IMR-90 (cell line): Measurements from ENCODE around the gene PRKAR1B. TPM values are rescaled to one million over a fixed set of nuclear protein-coding genes. Genes with fewer than 3 reads are reported as not detected.

Experiments
- ATAC-seq: fragments of 200-7000 bp; cut with Tn5 transposase; 2 replicates; pipeline ENCODE4 v1.9.1; 2020; ENCODE audit warnings: low read depth, mild to moderate bottlenecking, moderate library complexity
- BruUV-seq: library from RNA; stranded (reverse); fragments of 400-500 nt; replicated peaks from 2 replicates; lab custom pipeline; 2021; lab: Mats Ljungman, UMichigan
- CTCF ChIA-PET: fragments of 300-600 bp; formaldehyde crosslinking; extraction: SDS; loops from one replicate; lab custom pipeline; 2021; ENCODE audit warnings: antibody characterized with exemption; lab: Yijun Ruan, JAX
- POLR2A ChIA-PET: fragments of 300-600 bp; sonication (Branson Sonifier 250); formaldehyde crosslinking; loops from one replicate; lab custom pipeline; 2022; ENCODE audit warnings: antibody characterized with exemption; ENCODE audit not compliant: unreplicated experiment; lab: Charles Lee
- DNase-seq: peaks from one replicate; pipeline ENCODE4 v3.0.0; 2013
- H2AFZ ChIP-seq: replicated peaks from 2 replicates; pipeline ENCODE3; 2013; ENCODE audit warnings: low read length, mild to moderate bottlenecking; ENCODE audit not compliant: poor library complexity
- H2AK5ac ChIP-seq: 2 replicates; pipeline ENCODE4 v1.6.1; 2013; ENCODE audit warnings: low read depth, low read length, inconsistent platforms
- H2AK9ac ChIP-seq: replicated peaks from 2 replicates; pipeline ENCODE3; 2013; ENCODE audit warnings: mild to moderate bottlenecking, low read depth, low read length, moderate library complexity; ENCODE audit not compliant: poor library complexity
- H2BK120ac ChIP-seq: 2 replicates; pipeline ENCODE4 v1.6.1; 2013; ENCODE audit warnings: low read depth, low read length, inconsistent platforms
- H2BK15ac ChIP-seq: 3 replicates; pipeline ENCODE4 v1.6.1; 2013; ENCODE audit warnings: low read depth, low read length, inconsistent platforms
- H2BK20ac ChIP-seq: 2 replicates; pipeline ENCODE4 v1.6.1; 2013; ENCODE audit warnings: low read depth, mild to moderate bottlenecking, inconsistent platforms, low read length, moderate library complexity
- H2BK5ac ChIP-seq: 2 replicates; pipeline ENCODE4 v1.6.1; 2013; ENCODE audit warnings: mild to moderate bottlenecking, low read depth, low read length, inconsistent platforms; ENCODE audit not compliant: poor library complexity, severe bottlenecking
- H3K14ac ChIP-seq: replicated peaks from 2 replicates; pipeline ENCODE4 v1.6.1; 2013; ENCODE audit warnings: low read depth, low read length, inconsistent platforms
- H3K18ac ChIP-seq: 2 replicates; pipeline ENCODE4 v1.6.1; 2013; ENCODE audit warnings: low read depth, low read length, control low read depth
- H3K23ac ChIP-seq: 2 replicates; pipeline ENCODE4 v1.6.1; 2013; ENCODE audit warnings: low read depth, low read length, inconsistent platforms
- H3K27ac ChIP-seq: 2 replicates; pipeline ENCODE4 v1.5.1; 2013; ENCODE audit warnings: mild to moderate bottlenecking, control low read depth, low read length; ENCODE audit not compliant: insufficient read depth
- H3K27me3 ChIP-seq: 2 replicates; pipeline ENCODE4 v1.6.1; 2013; ENCODE audit warnings: low read length; ENCODE audit not compliant: control insufficient read depth, insufficient read depth
- H3K36me3 ChIP-seq: 2 replicates; pipeline ENCODE4 v1.6.1; 2013; ENCODE audit warnings: low read length, mixed read lengths; ENCODE audit not compliant: control insufficient read depth, insufficient read depth
- H3K4ac ChIP-seq: 2 replicates; pipeline ENCODE4 v1.6.1; 2013; ENCODE audit warnings: low read depth, low read length, inconsistent platforms
- H3K4me1 ChIP-seq: 2 replicates; pipeline ENCODE4 v1.6.1; 2013; ENCODE audit warnings: low read length, mixed read lengths; ENCODE audit not compliant: control insufficient read depth, insufficient read depth
- H3K4me2 ChIP-seq: 2 replicates; pipeline ENCODE4 v1.6.1; 2013; ENCODE audit warnings: low read depth, mild to moderate bottlenecking, control low read depth, low read length, moderate library complexity
- H3K4me3 ChIP-seq: 2 replicates; pipeline ENCODE4 v1.5.1; 2013; ENCODE audit warnings: low read depth, mild to moderate bottlenecking, control low read depth, low read length, moderate library complexity; ENCODE audit not compliant: insufficient read depth
- H3K56ac ChIP-seq: 2 replicates; pipeline ENCODE4 v1.6.1; 2013; ENCODE audit warnings: low read length, inconsistent platforms; ENCODE audit not compliant: insufficient read depth; ENCODE audit errors: extremely low read depth
- H3K79me1 ChIP-seq, 2 experiments: 2 replicates each; pipeline ENCODE4 v1.6.1; 2013; ENCODE audit warnings: low read length in 2 of 2, inconsistent platforms in 1 of 2, low read depth in 1 of 2
- H3K9ac ChIP-seq: 2 replicates; pipeline ENCODE4 v1.6.1; 2013; ENCODE audit warnings: low read depth, low read length, control low read depth
- H3K9me1 ChIP-seq: 2 replicates; pipeline ENCODE4 v1.6.1; 2013; ENCODE audit warnings: low read length, inconsistent platforms; ENCODE audit not compliant: insufficient read depth
- H3K9me3 ChIP-seq: 2 replicates; pipeline ENCODE4 v1.6.1; 2013; ENCODE audit warnings: low read length; ENCODE audit not compliant: control insufficient read depth, insufficient read depth
- H4K20me1 ChIP-seq: 2 replicates; pipeline ENCODE4 v1.6.1; 2013; ENCODE audit warnings: low read length, inconsistent platforms; ENCODE audit not compliant: insufficient read depth
- H4K5ac ChIP-seq: 2 replicates; pipeline ENCODE4 v1.6.1; 2013; ENCODE audit warnings: mild to moderate bottlenecking, low read depth, low read length, control low read depth
- H4K8ac ChIP-seq, 2 experiments: 2 replicates each; pipeline ENCODE4 v1.6.1; 2013; ENCODE audit warnings: low read depth in 2 of 2, low read length in 2 of 2, control low read depth in 1 of 2, inconsistent platforms in 1 of 2
- H4K91ac ChIP-seq: 2 replicates; pipeline ENCODE4 v1.6.1; 2013; ENCODE audit warnings: low read depth, low read length, inconsistent platforms; ENCODE audit not compliant: insufficient read depth
- BHLHE40 ChIP-seq: fragments of 150-350 bp; IDR thresholded peaks from 2 replicates; pipeline ENCODE4 v1.6.1; 2016; ENCODE audit warnings: mild to moderate bottlenecking, low read depth, low read length
- CHD1 ChIP-seq: IDR thresholded peaks from 2 replicates; pipeline ENCODE4 v1.6.1; 2012; ENCODE audit warnings: low read depth, low read length, improper control_type of control experiment
- CTCF ChIP-seq: conservative IDR thresholded peaks from 2 replicates; pipeline ENCODE4 v1.5.1; 2012; ENCODE audit warnings: mild to moderate bottlenecking, low read depth, low read length, improper control_type of control experiment
- FOS ChIP-seq: fragments of 150-350 bp; IDR thresholded peaks from 2 replicates; pipeline ENCODE4 v1.6.1; 2016; ENCODE audit warnings: low read depth, low read length
- MAFK ChIP-seq: IDR thresholded peaks from 2 replicates; pipeline ENCODE4 v1.6.1; 2012; ENCODE audit warnings: low read depth, low read length, improper control_type of control experiment
- MAZ ChIP-seq: IDR thresholded peaks from 2 replicates; pipeline ENCODE4 v1.6.1; 2012; ENCODE audit warnings: low read depth, mild to moderate bottlenecking, low read length, improper control_type of control experiment, moderate library complexity, borderline replicate concordance
- NFE2L2 ChIP-seq: fragments of 150-350 bp; IDR thresholded peaks from 2 replicates; pipeline ENCODE4 v1.6.1; 2016; ENCODE audit warnings: low read depth, mild to moderate bottlenecking, low read length
- RAD21 ChIP-seq: IDR thresholded peaks from 2 replicates; pipeline ENCODE4 v1.6.1; 2012; ENCODE audit warnings: low read length, improper control_type of control experiment
- RCOR1 ChIP-seq: IDR thresholded peaks from 2 replicates; pipeline ENCODE4 v1.6.1; 2012; ENCODE audit warnings: mild to moderate bottlenecking, low read length, improper control_type of control experiment; ENCODE audit not compliant: insufficient replicate concordance
- SMC3 ChIP-seq: fragments of 150-350 bp; IDR thresholded peaks from 2 replicates; pipeline ENCODE4 v1.6.1; 2016; ENCODE audit warnings: low read depth, mild to moderate bottlenecking, antibody characterized with exemption, low read length, moderate library complexity
- WGBS, 2 experiments: methylation state at CpG; one replicate each; pipeline versions ENCODE4 v1.1.5 to v1.1.7; 2013; ENCODE audit warnings: missing lambda C conversion rate in 2 of 2; ENCODE audit not compliant: insufficient read length in 1 of 2; ENCODE audit errors: extremely low coverage in 2 of 2; 5-methylcytosine and 5-hydroxymethylcytosine counted together
- dilution Hi-C: fragments of 300-500 bp; cut with HindIII; formaldehyde crosslinking; loops from one replicate; pipeline ENCODE4 v1.14.3; 2018; ENCODE audit warnings: low sequenced_read_pairs; ENCODE audit not compliant: unreplicated experiment
- in situ Hi-C: fragments of 300-500 bp; cut with MboI; formaldehyde crosslinking; loops from 3 replicates; pipeline ENCODE4 v1.14.3; 2019; ENCODE audit warnings: low sequenced_read_pairs, inconsistent platforms, mixed read lengths
- intact Hi-C: fragments of 100-400 bp; cut with micrococcal nuclease; formaldehyde crosslinking; loops from 2 replicates; pipeline ENCODE4 v1.10.0; 2022
- polyA plus RNA-seq, 3 experiments: library from polyadenylated mRNA; depleted of rRNA; stranded (reverse); fragments of >200 nt; gene quantifications; 2 replicates each; pipeline ENCODE4 v1.2.3, GENCODE V29; 2012; ENCODE audit warnings: low replicate concordance in 1 of 3
- total RNA-seq: library from RNA; depleted of rRNA; stranded (reverse); fragments of >200 nt; gene quantifications from 2 replicates; pipeline ENCODE4 v1.2.3, GENCODE V29; 2012

The PRKAR1B gene
- total and polyA plus RNA-seq, 2 of the 4 experiments (the other 2 are of a cell fraction): 15.2 to 20.2 TPM

- TF ChIP-seq MAZ: no peak
Measured at GRCh38 chr7:670501-671390, 56.3 kb downstream of the PRKAR1B start (continued).

GRCh38 chr7:668958-669357 is 58.1 kb downstream of the PRKAR1B start:
- Histone ChIP-seq H3K4me3 (no peak overlapping the region), H3K36me3 (no peaks in the 10 kb centered on the region), H3K4me2 (no peak overlapping the region), H3K18ac (no peak overlapping the region; the same call in 1 of the 2 replicates), H3K79me1 (no peaks in the 10 kb centered on the region), H2BK5ac (no peak overlapping the region), H3K56ac (no peak overlapping the region), H2AK9ac (peak overlapping the region; percentile 19), H4K8ac (no peak overlapping the region; a peak in 1 of 4 replicates), H3K14ac (no peak overlapping the region), H3K9me1 (peaks cover 7% of the 10 kb centered on the region; the same call in 1 of the 2 replicates), H3K27ac (no peak overlapping the region), H2AK5ac (peak overlapping the region; percentile 57), H3K27me3 (no peaks in the 10 kb centered on the region), H3K9ac (no peak overlapping the region), H2AFZ (no peak overlapping the region), H3K4me1 (peaks cover 16% of the 10 kb centered on the region), H4K91ac (no peak overlapping the region), H2BK120ac (no peak overlapping the region), H3K23ac (no peak overlapping the region), H3K9me3 (no peaks in the 10 kb centered on the region), H3K4ac (no peak overlapping the region), H4K20me1 (peaks cover 3% of the 10 kb centered on the region; the same call in 1 of the 2 replicates), H2BK20ac (no peak overlapping the region), H2BK15ac (no peak overlapping the region), H4K5ac (no peak overlapping the region)
- WGBS, 2 experiments: no CpG with 5 or more reads among the region's 4 CpGs
- intact Hi-C loops (loop anchor here (5.0 kb wide), 1 partner anchor 132 kb away; no protein-coding TSS in a partner anchor), in situ Hi-C loops (no loop called here), dilution Hi-C loops (no loop called here)
- CTCF ChIA-PET: interaction anchor here (1.3 kb wide), 1 partner anchor 10 kb away, joined by 5 read pairs; no protein-coding TSS in a partner anchor
- no TSS peak for BruUV-seq
- POLR2A ChIA-PET: no interaction called here
- TF ChIP-seq NFE2L2: no peak
- TF ChIP-seq RCOR1: no peak
- no peak for TF ChIP-seq SMC3
- no peak for TF ChIP-seq MAFK
- TF ChIP-seq BHLHE40: no peak
- no peak for TF ChIP-seq MAZ
- no peak for TF ChIP-seq CTCF
- TF ChIP-seq FOS: no peak
- no peak for TF ChIP-seq RAD21
- TF ChIP-seq CHD1: no peak
- no peak for ATAC-seq
- DNase-seq: no peak
